Measurements from ENCODE around the gene PROZ.

The PROZ gene

GRCh38 chr13:113139577-113139976, 18.9 kb upstream of the PROZ start:
- no peak overlapping the region for H3K4me3 ChIP-seq (ENCODE audit: low read depth, low read length)
- TF ChIP-seq, protein P1, sequence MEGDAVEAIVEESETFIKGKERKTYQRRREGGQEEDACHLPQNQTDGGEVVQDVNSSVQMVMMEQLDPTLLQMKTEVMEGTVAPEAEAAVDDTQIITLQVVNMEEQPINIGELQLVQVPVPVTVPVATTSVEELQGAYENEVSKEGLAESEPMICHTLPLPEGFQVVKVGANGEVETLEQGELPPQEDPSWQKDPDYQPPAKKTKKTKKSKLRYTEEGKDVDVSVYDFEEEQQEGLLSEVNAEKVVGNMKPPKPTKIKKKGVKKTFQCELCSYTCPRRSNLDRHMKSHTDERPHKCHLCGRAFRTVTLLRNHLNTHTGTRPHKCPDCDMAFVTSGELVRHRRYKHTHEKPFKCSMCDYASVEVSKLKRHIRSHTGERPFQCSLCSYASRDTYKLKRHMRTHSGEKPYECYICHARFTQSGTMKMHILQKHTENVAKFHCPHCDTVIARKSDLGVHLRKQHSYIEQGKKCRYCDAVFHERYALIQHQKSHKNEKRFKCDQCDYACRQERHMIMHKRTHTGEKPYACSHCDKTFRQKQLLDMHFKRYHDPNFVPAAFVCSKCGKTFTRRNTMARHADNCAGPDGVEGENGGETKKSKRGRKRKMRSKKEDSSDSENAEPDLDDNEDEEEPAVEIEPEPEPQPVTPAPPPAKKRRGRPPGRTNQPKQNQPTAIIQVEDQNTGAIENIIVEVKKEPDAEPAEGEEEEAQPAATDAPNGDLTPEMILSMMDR (IDR thresholded peaks at IDR 0.05; ENCODE audit: borderline replicate concordance, insufficient read depth, low read depth, low read length): no peak

- TF ChIP-seq, protein P1 (IDR thresholded peaks at IDR 0.05; ENCODE audit: borderline replicate concordance, insufficient read depth, low read depth, low read length): no peak
- no peak overlapping the region for H3K4me3 ChIP-seq (ENCODE audit: low read depth, low read length)
These were observed 17.5 kb upstream of the PROZ start for GRCh38 chr13:113140677-113141600.

- TF ChIP-seq, protein P1 (IDR thresholded peaks at IDR 0.05; ENCODE audit: borderline replicate concordance, insufficient read depth, low read depth, low read length): no peak
- H3K4me3 ChIP-seq (ENCODE audit: low read depth, low read length): no peak overlapping the region
These were observed 16.9 kb upstream of the PROZ start for GRCh38 chr13:113141601-113141970.

- TF ChIP-seq, protein P1 (IDR thresholded peaks at IDR 0.05; ENCODE audit: borderline replicate concordance, insufficient read depth, low read depth, low read length): no peak
- no peak overlapping the region for H3K4me3 ChIP-seq (ENCODE audit: low read depth, low read length)
These were observed 15.6 kb upstream of the PROZ start for GRCh38 chr13:113142876-113143275.

GRCh38 chr13:113143466-113144254, 14.8 kb upstream of the PROZ start:
- TF ChIP-seq, protein P1 (IDR thresholded peaks at IDR 0.05; ENCODE audit: borderline replicate concordance, insufficient read depth, low read depth, low read length): no peak
- H3K4me3 ChIP-seq (ENCODE audit: low read depth, low read length): no peak overlapping the region

GRCh38 chr13:113144255-113144629, 14.2 kb upstream of the PROZ start:
- TF ChIP-seq, protein P1 (IDR thresholded peaks at IDR 0.05; ENCODE audit: borderline replicate concordance, insufficient read depth, low read depth, low read length): no peak
- H3K4me3 ChIP-seq (ENCODE audit: low read depth, low read length): no peak overlapping the region

All from GM12875 (cell line).